Activated CD4-positive, alpha-beta memory T cell treated with anti-CD3 and anti-CD28 coated beads, Interleukin-2, amount 10 ng/mL, durations not matched to agents 7 days and 5 days (primary cell): ENCODE data around the gene RNF121. TPM values are rescaled to one million over a fixed set of nuclear protein-coding genes. Genes with fewer than 3 reads are reported as not detected.
A peak's percentile ranks its signal among the peaks of the same experiment; 100 is the strongest.

Source experiments
- CTCF ChIA-PET: fragments of 350-600 bp; sonication (Branson Sonifier 250); formaldehyde crosslinking; loops from one replicate; lab custom pipeline; 2021; ENCODE audit warnings: antibody characterized with exemption, inconsistent platforms; lab: Charles Lee
- POLR2A ChIA-PET: fragments of 350-600 bp; sonication (Branson Sonifier 250); formaldehyde crosslinking; loops from one replicate; lab custom pipeline; 2021; ENCODE audit warnings: antibody characterized with exemption; lab: Charles Lee
- DNase-seq: peaks from one replicate; pipeline ENCODE4 v3.0.0-alpha.2; 2020
- H3K27ac Mint-ChIP-seq: one replicate; pipeline ENCODE4 v1.8.0; 2021; ENCODE audit warnings: mild to moderate bottlenecking, mixed read lengths
- H3K27me3 Mint-ChIP-seq: one replicate; pipeline ENCODE4 v1.8.0; 2021; ENCODE audit warnings: mixed read lengths
- H3K36me3 Mint-ChIP-seq: one replicate; pipeline ENCODE4 v1.8.0; 2021; ENCODE audit warnings: low read depth, mixed read lengths
- H3K4me1 Mint-ChIP-seq: one replicate; pipeline ENCODE4 v1.8.0; 2021; ENCODE audit warnings: mixed read lengths
- H3K4me3 Mint-ChIP-seq: one replicate; pipeline ENCODE4 v1.8.0; 2021; ENCODE audit warnings: mild to moderate bottlenecking, mixed read lengths
- H3K9me3 Mint-ChIP-seq: one replicate; pipeline ENCODE4 v1.8.0; 2021; ENCODE audit warnings: mixed read lengths
- total RNA-seq, 2 experiments: library from RNA; stranded (reverse); gene quantifications; one replicate each; pipeline ENCODE4 v1.2.3, GENCODE V29; 2021

The RNF121 gene
- total RNA-seq, 2 experiments from 2014 or later, result 25.7 to 28.1 TPM

GRCh38 chr11:71917646-71918140 lies 11.2 kb upstream of the RNF121 start:
- Mint-ChIP-seq H3K9me3 (no peaks in the 10 kb centered on the region), H3K36me3 (peaks cover 50% of the 10 kb centered on the region), H3K4me1 (peaks cover 14% of the 10 kb centered on the region), H3K27ac (no peak overlapping the region), H3K4me3 (no peak overlapping the region), H3K27me3 (no peaks in the 10 kb centered on the region)
- ChIA-PET CTCF (no interaction called here), POLR2A (no interaction called here)
- no peak for DNase-seq

GRCh38 chr11:71927820-71928736 lies 768 bp upstream of the RNF121 start, which contains the start of gene XNDC1N:
Gene XNDC1N (minus strand): TSS chr11:71928594. CDS start chr11:71923353, 5,241 bp downstream.
- no peaks in the 10 kb centered on the region for H3K27me3 Mint-ChIP-seq
- H3K4me3 Mint-ChIP-seq, result peak within 1 kb of the TSS; percentile 95
- peaks cover 46% of the 10 kb centered on the region for H3K4me1 Mint-ChIP-seq
- no peaks in the 10 kb centered on the region for H3K9me3 Mint-ChIP-seq
- H3K36me3 Mint-ChIP-seq, result peaks cover 16% of the 10 kb centered on the region
- peak; percentile 82 for DNase-seq
- ChIA-PET CTCF (interaction anchor here (0.6 to 2.8 kb wide), 12 partner anchors 48 to 519 kb away, joined by 3 to 13 read pairs (median 4); no protein-coding TSS in a partner anchor), POLR2A (interaction anchor here (0.6 to 3.6 kb wide), 27 partner anchors 9 to 592 kb away, joined by 3 to 47 read pairs (median 4); partner anchors contain the start of genes ANAPC15, IL18BP, LAMTOR1 and NADSYN1)
- H3K27ac Mint-ChIP-seq, result peak within 1 kb of the TSS; percentile 94

- Mint-ChIP-seq H3K4me3 (peak overlapping the region; percentile 95), H3K36me3 (peaks cover 16% of the 10 kb centered on the region), H3K9me3 (no peaks in the 10 kb centered on the region), H3K27me3 (no peaks in the 10 kb centered on the region), H3K27ac (peak overlapping the region; percentile 94), H3K4me1 (peaks cover 57% of the 10 kb centered on the region)
- DNase-seq, result no peak
- ChIA-PET CTCF (interaction anchor here (0.6 to 2.8 kb wide), 6 partner anchors 47 to 500 kb away, joined by 3 to 13 read pairs (median 4); partner anchors contain the start of gene IL18BP), POLR2A (interaction anchor here (0.8 to 3.6 kb wide), 13 partner anchors 8 to 182 kb away, joined by 3 to 47 read pairs (median 6); partner anchors contain the start of genes ANAPC15 and IL18BP)
Measured at GRCh38 chr11:71929491-71929890, 645 bp downstream of the RNF121 start.

- H3K9me3 Mint-ChIP-seq, result no peaks in the 10 kb centered on the region
- H3K27me3 Mint-ChIP-seq, result no peaks in the 10 kb centered on the region
- no peak overlapping the region for H3K27ac Mint-ChIP-seq
- CTCF ChIA-PET, result interaction anchor here (0.8 kb wide), 1 partner anchor 130 kb away, joined by 3 read pairs; no protein-coding TSS in a partner anchor
- H3K4me3 Mint-ChIP-seq, result peak overlapping the region; percentile 95
- peaks cover 9% of the 10 kb centered on the region for H3K36me3 Mint-ChIP-seq
- POLR2A ChIA-PET, result interaction anchor here (1.0 to 1.6 kb wide), 3 partner anchors 13 to 110 kb away, joined by 3 to 5 read pairs (median 3); no protein-coding TSS in a partner anchor
- DNase-seq, result no peak
- H3K4me1 Mint-ChIP-seq, result peaks cover 58% of the 10 kb centered on the region
Measured at GRCh38 chr11:71930556-71931244, 1.9 kb downstream of the RNF121 start.

- peak overlapping the region; percentile 22 for H3K4me3 Mint-ChIP-seq
- ChIA-PET POLR2A (interaction anchor here (1.0 to 1.6 kb wide), 3 partner anchors 13 to 109 kb away, joined by 3 to 5 read pairs (median 3); no protein-coding TSS in a partner anchor), CTCF (interaction anchor here (0.8 to 1.0 kb wide), 2 partner anchors 131 to 160 kb away, joined by 3 read pairs; no protein-coding TSS in a partner anchor)
- no peak overlapping the region for H3K27ac Mint-ChIP-seq
- no peak for DNase-seq
- no peaks in the 10 kb centered on the region for H3K9me3 Mint-ChIP-seq
- peaks cover 8% of the 10 kb centered on the region for H3K36me3 Mint-ChIP-seq
- peaks cover 58% of the 10 kb centered on the region for H3K4me1 Mint-ChIP-seq
- H3K27me3 Mint-ChIP-seq, result no peaks in the 10 kb centered on the region
Measured at GRCh38 chr11:71931245-71931602, 2.4 kb downstream of the RNF121 start.

GRCh38 chr11:71933141-71933933 lies 4.5 kb downstream of the RNF121 start:
- DNase-seq, result no peak
- ChIA-PET POLR2A (no interaction called here), CTCF (no interaction called here)
- Mint-ChIP-seq H3K27me3 (no peaks in the 10 kb centered on the region), H3K9me3 (no peaks in the 10 kb centered on the region), H3K27ac (no peak overlapping the region), H3K4me3 (no peak overlapping the region), H3K4me1 (peaks cover 47% of the 10 kb centered on the region), H3K36me3 (peaks cover 7% of the 10 kb centered on the region)

- Mint-ChIP-seq H3K27me3 (no peaks in the 10 kb centered on the region), H3K4me1 (peaks cover 43% of the 10 kb centered on the region), H3K4me3 (no peak overlapping the region), H3K36me3 (peaks cover 7% of the 10 kb centered on the region), H3K27ac (no peak overlapping the region), H3K9me3 (no peaks in the 10 kb centered on the region)
- ChIA-PET POLR2A (no interaction called here), CTCF (no interaction called here)
- DNase-seq, result no peak
Measured at GRCh38 chr11:71934213-71934612, 5.4 kb downstream of the RNF121 start.

GRCh38 chr11:71935338-71935925 lies 6.6 kb downstream of the RNF121 start:
- Mint-ChIP-seq H3K27ac (no peak overlapping the region), H3K9me3 (no peaks in the 10 kb centered on the region), H3K27me3 (no peaks in the 10 kb centered on the region), H3K36me3 (peaks cover 7% of the 10 kb centered on the region), H3K4me1 (peaks cover 31% of the 10 kb centered on the region), H3K4me3 (no peak overlapping the region)
- ChIA-PET CTCF (no interaction called here), POLR2A (interaction anchor here (1.0 kb wide), 1 partner anchor 11 kb away, joined by 3 read pairs; no protein-coding TSS in a partner anchor)
- no peak for DNase-seq

- ChIA-PET CTCF (no interaction called here), POLR2A (no interaction called here)
- DNase-seq, result no peak
- Mint-ChIP-seq H3K27me3 (no peaks in the 10 kb centered on the region), H3K9me3 (no peaks in the 10 kb centered on the region), H3K36me3 (peaks cover 7% of the 10 kb centered on the region), H3K4me3 (no peak overlapping the region), H3K27ac (no peak overlapping the region), H3K4me1 (peaks cover 17% of the 10 kb centered on the region)
Measured at GRCh38 chr11:71936825-71937224, 8.0 kb downstream of the RNF121 start.

- H3K36me3 Mint-ChIP-seq, result peaks cover 7% of the 10 kb centered on the region
- peaks cover 12% of the 10 kb centered on the region for H3K4me1 Mint-ChIP-seq
- ChIA-PET CTCF (no interaction called here), POLR2A (interaction anchor here (0.8 to 1.8 kb wide), 2 partner anchors 9 to 10 kb away, joined by 3 to 8 read pairs; partner anchors contain the start of gene XNDC1N)
- H3K27me3 Mint-ChIP-seq, result no peaks in the 10 kb centered on the region
- DNase-seq, result no peak
- no peak overlapping the region for H3K27ac Mint-ChIP-seq
- no peak overlapping the region for H3K4me3 Mint-ChIP-seq
- H3K9me3 Mint-ChIP-seq, result no peaks in the 10 kb centered on the region
Measured at GRCh38 chr11:71937826-71938225, 9.0 kb downstream of the RNF121 start.

- Mint-ChIP-seq H3K4me3 (no peak overlapping the region), H3K4me1 (no peaks in the 10 kb centered on the region), H3K27ac (no peak overlapping the region), H3K9me3 (no peaks in the 10 kb centered on the region), H3K36me3 (peaks cover 7% of the 10 kb centered on the region), H3K27me3 (no peaks in the 10 kb centered on the region)
- POLR2A ChIA-PET, result no interaction called here
- CTCF ChIA-PET, result no interaction called here
- no peak for DNase-seq
Measured at GRCh38 chr11:71940561-71941219, 11.8 kb downstream of the RNF121 start.
